Activated CD8-positive, alpha-beta memory T cell treated with anti-CD3 and anti-CD28 coated beads, Interleukin-2, amount 50 U/mL, for 24 hours (primary cell): ENCODE measurements around the gene DRG2.

Experiments used
- DNase-seq: peaks from one replicate; pipeline ENCODE4 v3.0.0-alpha.2; 2020; ENCODE audit errors: extremely low read depth

Gene DRG2

DNA sequence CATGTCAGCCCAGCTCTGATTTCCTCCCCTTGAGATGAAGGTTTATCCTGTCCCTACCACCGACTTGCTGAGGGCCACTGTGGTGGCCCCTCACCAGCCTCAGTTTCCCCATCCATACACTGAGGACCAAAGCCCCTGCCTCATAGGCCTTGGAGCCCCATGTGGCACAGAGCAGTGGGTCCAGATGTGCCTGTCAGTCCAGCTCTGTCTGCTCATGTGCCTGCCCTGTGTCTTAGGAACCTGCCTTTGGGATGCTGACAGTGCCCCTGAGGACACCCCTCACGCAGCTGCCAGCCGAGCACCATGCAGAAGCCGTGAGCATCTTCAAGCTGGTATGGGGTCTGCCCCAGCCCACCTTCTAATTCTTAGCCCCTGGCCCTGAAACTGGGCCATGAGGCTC lies 56.5 kb downstream of the DRG2 start:
- DNase-seq = no peak

GRCh38 chr17:18144855-18145254 lies 57.1 kb downstream of the DRG2 start:
- DNase-seq = no peak

GRCh38 chr17:18145811-18146210 lies 58.1 kb downstream of the DRG2 start:
- no peak for DNase-seq

- DNase-seq = no peak
These were observed 58.5 kb downstream of the DRG2 start for GRCh38 chr17:18146259-18146658.

- no peak for DNase-seq
These were observed 59.2 kb downstream of the DRG2 start for GRCh38 chr17:18146980-18147379.

GRCh38 chr17:18148586-18148985 lies 60.8 kb downstream of the DRG2 start:
- no peak for DNase-seq

- no peak for DNase-seq
These were observed 63.5 kb downstream of the DRG2 start for GRCh38 chr17:18151290-18151689.

GRCh38 chr17:18155179-18155578 lies 67.4 kb downstream of the DRG2 start:
- DNase-seq = no peak

- no peak for DNase-seq
These were observed 68.6 kb downstream of the DRG2 start for GRCh38 chr17:18156171-18156975.

DNA sequence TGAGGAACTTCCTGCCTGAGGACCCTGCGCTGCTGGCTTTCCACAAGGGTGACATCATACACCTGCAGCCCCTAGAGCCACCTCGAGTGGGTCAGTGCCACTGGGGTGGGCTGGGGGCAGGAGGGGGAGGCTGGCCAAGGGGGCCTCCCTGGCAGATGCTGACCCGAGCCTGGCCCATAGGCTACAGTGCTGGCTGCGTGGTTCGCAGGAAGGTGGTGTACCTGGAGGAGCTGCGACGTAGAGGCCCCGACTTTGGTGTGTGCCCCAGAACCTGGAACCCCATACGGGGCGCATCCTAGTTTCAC lies 69.2 kb downstream of the DRG2 start:
- DNase-seq = no peak
